Measurements from ENCODE around the gene CRTAC1. TPM values are rescaled to one million over a fixed set of nuclear protein-coding genes. Genes with fewer than 3 reads are reported as not detected.

Gene CRTAC1
- total RNA-seq, 1 donor = not detected

DNA sequence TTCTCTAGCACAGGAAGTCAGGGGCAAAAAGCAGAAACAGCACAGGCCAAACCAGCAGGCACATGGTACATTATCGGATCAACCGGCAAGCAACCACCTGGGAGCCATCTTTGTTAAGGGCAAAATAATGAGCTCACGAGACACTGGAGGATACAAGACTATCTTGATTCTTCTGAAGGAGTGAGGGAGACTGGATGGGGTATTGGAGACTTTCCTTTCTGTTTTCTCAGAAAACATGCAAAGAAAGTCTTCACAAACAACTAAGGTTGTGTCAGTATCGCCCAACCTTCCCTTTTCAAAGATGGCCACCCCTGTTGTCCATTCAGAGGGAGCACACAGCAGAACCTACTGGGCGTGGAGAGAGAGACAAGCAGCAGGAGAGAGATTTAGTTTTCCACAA is 151.2 kb downstream of the CRTAC1 start:
- TF ChIP-seq, protein P1, sequence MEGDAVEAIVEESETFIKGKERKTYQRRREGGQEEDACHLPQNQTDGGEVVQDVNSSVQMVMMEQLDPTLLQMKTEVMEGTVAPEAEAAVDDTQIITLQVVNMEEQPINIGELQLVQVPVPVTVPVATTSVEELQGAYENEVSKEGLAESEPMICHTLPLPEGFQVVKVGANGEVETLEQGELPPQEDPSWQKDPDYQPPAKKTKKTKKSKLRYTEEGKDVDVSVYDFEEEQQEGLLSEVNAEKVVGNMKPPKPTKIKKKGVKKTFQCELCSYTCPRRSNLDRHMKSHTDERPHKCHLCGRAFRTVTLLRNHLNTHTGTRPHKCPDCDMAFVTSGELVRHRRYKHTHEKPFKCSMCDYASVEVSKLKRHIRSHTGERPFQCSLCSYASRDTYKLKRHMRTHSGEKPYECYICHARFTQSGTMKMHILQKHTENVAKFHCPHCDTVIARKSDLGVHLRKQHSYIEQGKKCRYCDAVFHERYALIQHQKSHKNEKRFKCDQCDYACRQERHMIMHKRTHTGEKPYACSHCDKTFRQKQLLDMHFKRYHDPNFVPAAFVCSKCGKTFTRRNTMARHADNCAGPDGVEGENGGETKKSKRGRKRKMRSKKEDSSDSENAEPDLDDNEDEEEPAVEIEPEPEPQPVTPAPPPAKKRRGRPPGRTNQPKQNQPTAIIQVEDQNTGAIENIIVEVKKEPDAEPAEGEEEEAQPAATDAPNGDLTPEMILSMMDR (IDR thresholded peaks at IDR 0.05; ENCODE audit: insufficient read depth, low read length) = no peak
- no peak for DNase-seq (ENCODE audit: low read depth)
- H3K4me3 ChIP-seq (ENCODE audit: low read depth, low read length) = no peak overlapping the region

GRCh38 chr10:97876402-97876801 is 154.0 kb downstream of the CRTAC1 start:
- no peak for DNase-seq (ENCODE audit: low read depth)
- no peak overlapping the region for H3K4me3 ChIP-seq (ENCODE audit: low read depth, low read length)
- TF ChIP-seq, protein P1 (IDR thresholded peaks at IDR 0.05; ENCODE audit: insufficient read depth, low read length) = no peak

- DNase-seq (ENCODE audit: low read depth) = no peak
- TF ChIP-seq, protein P1 (IDR thresholded peaks at IDR 0.05; ENCODE audit: insufficient read depth, low read length) = no peak
- no peak overlapping the region for H3K4me3 ChIP-seq (ENCODE audit: low read depth, low read length)
These were observed 155.0 kb downstream of the CRTAC1 start for GRCh38 chr10:97875391-97875790.

- DNase-seq (ENCODE audit: low read depth) = no peak
- no peak overlapping the region for H3K4me3 ChIP-seq (ENCODE audit: low read depth, low read length)
- TF ChIP-seq, protein P1 (IDR thresholded peaks at IDR 0.05; ENCODE audit: insufficient read depth, low read length) = no peak
These were observed 156.1 kb downstream of the CRTAC1 start for GRCh38 chr10:97874332-97874731.

GRCh38 chr10:97873569-97873968 is 156.9 kb downstream of the CRTAC1 start:
- H3K4me3 ChIP-seq (ENCODE audit: low read depth, low read length) = no peak overlapping the region
- no peak for DNase-seq (ENCODE audit: low read depth)
- TF ChIP-seq, protein P1 (IDR thresholded peaks at IDR 0.05; ENCODE audit: insufficient read depth, low read length) = no peak

- no peak overlapping the region for H3K4me3 ChIP-seq (ENCODE audit: low read depth, low read length)
These were observed 159.4 kb downstream of the CRTAC1 start for GRCh38 chr10:97870990-97871389.

More at GRCh38 chr10:97870990-97871389, 159.4 kb downstream of the CRTAC1 start:
- DNase-seq (ENCODE audit: low read depth) = no peak
- TF ChIP-seq, protein P1 (IDR thresholded peaks at IDR 0.05; ENCODE audit: insufficient read depth, low read length) = no peak

All from fibroblast of the aortic adventitia (primary cell).